ENCODE results near the gene TBC1D14.

DNA sequence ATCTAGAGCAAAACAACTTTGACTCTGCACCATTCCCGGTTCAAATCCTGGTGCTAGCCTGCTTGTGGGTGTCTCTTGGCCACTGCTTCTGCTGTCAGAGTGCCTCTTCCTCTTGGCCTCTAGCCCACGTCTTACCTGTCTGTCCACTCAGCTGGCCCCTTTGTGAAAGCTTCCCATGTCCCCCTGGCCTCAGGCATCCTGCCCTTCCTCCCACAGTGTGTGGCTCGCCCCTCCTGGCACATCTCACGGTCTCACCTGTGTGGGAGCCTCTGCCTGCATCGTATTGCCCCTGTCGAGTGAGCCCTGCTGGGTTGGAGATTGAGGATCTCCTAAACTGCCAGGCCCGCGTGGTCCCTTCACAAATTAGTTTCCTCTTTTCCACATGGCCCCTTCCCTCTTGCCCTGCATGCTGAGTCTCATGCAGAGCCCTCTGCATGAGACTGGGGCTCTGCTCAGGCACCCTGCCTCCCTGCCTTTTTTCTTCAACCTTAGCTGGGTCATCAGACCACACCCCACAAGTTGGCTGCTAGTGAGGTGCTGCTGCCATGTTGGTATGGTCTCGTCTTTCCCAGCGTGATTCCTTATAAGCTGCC, 79.8 kb downstream of the TBC1D14 start:
- TF ChIP-seq CTCF (conservative IDR thresholded peaks at IDR 0.05; ENCODE audit: low read length): no peak
- no peak for TF ChIP-seq EZH2phosphoT487 (IDR thresholded peaks at IDR 0.05; ENCODE audit: borderline replicate concordance, low read depth, low read length)
